K562 (cell line): Measurements from ENCODE around the gene PHLDA3. TPM values are rescaled to one million over a fixed set of nuclear protein-coding genes. Genes with fewer than 3 reads are reported as not detected.
A peak's percentile ranks its signal among the peaks of the same experiment; 100 is the strongest.

Experiments used
- ATAC-seq: fragments of 200-7000 bp; cut with Tn5 transposase; 3 replicates; pipeline ENCODE4 v1.9.1; 2020; ENCODE audit warnings: moderate library complexity
- BruUV-seq: library from RNA; stranded (reverse); fragments of 400-500 nt; replicated peaks from 2 replicates; lab custom pipeline; 2021; lab: Mats Ljungman, UMichigan
- CTCF ChIA-PET: fragments of 300-600 bp; formaldehyde crosslinking; extraction: SDS; loops from one replicate; lab custom pipeline; 2021; ENCODE audit warnings: low intra/inter-chr PET ratio; lab: Yijun Ruan, JAX
- POLR2A ChIA-PET: fragments of 300-600, 350-650 bp; sonication (Branson Sonifier 250); formaldehyde crosslinking; extraction: SDS; loops from one replicate; lab custom pipeline; 2021; ENCODE audit warnings: antibody characterized with exemption, inconsistent platforms; lab: Yijun Ruan, JAX
- DNase-seq, 4 experiments: peaks; one replicate each; pipeline versions ENCODE4 v3.0.0 to v3.0.0-alpha.2; 2011 to 2018; ENCODE audit warnings: low spot score in 3 of 4, mixed read lengths in 3 of 4; ENCODE audit errors: extremely low read depth in 1 of 4
- FAIRE-seq: peaks from 2 replicates; lab custom pipeline; 2011; peaks lifted over from hg19 to GRCh38; lab: Jason Lieb, UNC
- H2AFZ ChIP-seq: 2 replicates; pipeline ENCODE4 v1.6.0; 2011; ENCODE audit warnings: low read depth, low read length, control low read depth, inconsistent platforms
- H3K27ac ChIP-seq: fragments of 200-600 bp; 3 replicates; pipeline ENCODE4 v1.8.0; 2011; ENCODE audit warnings: low read depth, mild to moderate bottlenecking, control low read depth, inconsistent platforms, low read length, moderate library complexity, mixed read lengths; ENCODE audit errors: extremely low read depth
- H3K27me3 ChIP-seq, 2 experiments: fragments of 300-600 bp in 1 of 2; 2 replicates in 1 of 2; 3 replicates in 1 of 2; pipeline versions ENCODE4 v1.6.0 to v1.8.0; 2011; ENCODE audit warnings: inconsistent platforms in 2 of 2, low read length in 2 of 2, mild to moderate bottlenecking in 1 of 2, mixed read lengths in 1 of 2, moderate library complexity in 1 of 2; ENCODE audit not compliant: control insufficient read depth in 2 of 2, insufficient read depth in 2 of 2
- H3K36me3 ChIP-seq: fragments of 300-600 bp; 3 replicates; pipeline ENCODE4 v1.8.0; 2011; ENCODE audit warnings: mild to moderate bottlenecking, low read length, inconsistent platforms; ENCODE audit not compliant: control insufficient read depth, insufficient read depth
- H3K4me1 ChIP-seq, 2 experiments: fragments of 200-600 bp in 1 of 2; replicated peaks in 1 of 2; 2 replicates in 1 of 2; 3 replicates in 1 of 2; pipeline versions ENCODE4 v1.5.1 to v1.8.0; 2011; ENCODE audit warnings: inconsistent platforms in 2 of 2, low read length in 2 of 2, mild to moderate bottlenecking in 1 of 2, mixed read lengths in 1 of 2, moderate library complexity in 1 of 2; ENCODE audit not compliant: control insufficient read depth in 2 of 2, insufficient read depth in 2 of 2
- H3K4me2 ChIP-seq: 2 replicates; pipeline ENCODE4 v1.6.1; 2011; ENCODE audit warnings: low read length, control low read depth, inconsistent platforms, mixed read lengths; ENCODE audit not compliant: insufficient read depth
- H3K4me3 ChIP-seq: fragments of 200-600 bp; sonication (generic), shearing (Covaris generic); 2 replicates; pipeline ENCODE4 v1.5.1; 2016; ENCODE audit warnings: control low read depth, inconsistent platforms
- H3K79me2 ChIP-seq: fragments of 200-600 bp; 3 replicates; pipeline ENCODE4 v1.8.0; 2011; ENCODE audit warnings: low read length, inconsistent platforms; ENCODE audit not compliant: control insufficient read depth, insufficient read depth
- H3K9ac ChIP-seq, 2 experiments: 2 replicates each; pipeline versions ENCODE4 v1.6.0 to v1.6.1; 2011; ENCODE audit warnings: low read depth in 2 of 2, low read length in 2 of 2, control low read depth in 1 of 2, inconsistent platforms in 1 of 2, mild to moderate bottlenecking in 1 of 2, mixed read lengths in 1 of 2; ENCODE audit not compliant: insufficient read depth in 1 of 2
- H3K9me1 ChIP-seq: one replicate; pipeline ENCODE4 v1.6.0; 2011; ENCODE audit warnings: inconsistent platforms, mild to moderate bottlenecking, low read length, moderate library complexity; ENCODE audit not compliant: control insufficient read depth, insufficient read depth
- H3K9me3 ChIP-seq: replicated peaks from 2 replicates; pipeline ENCODE4 v1.5.1; 2011; ENCODE audit warnings: low read depth, low read length, inconsistent platforms; ENCODE audit not compliant: control insufficient read depth, insufficient read depth
- H4K20me1 ChIP-seq: replicated peaks from 2 replicates; pipeline ENCODE4 v1.6.1; 2011; ENCODE audit warnings: low read length, inconsistent platforms, mixed read lengths; ENCODE audit not compliant: control insufficient read depth, insufficient read depth
- HOXB6 ChIP-seq: fragments of 250-450 bp; sonication (Bioruptor Pico); IDR thresholded peaks from 2 replicates; pipeline ENCODE4 v1.5.1; 2022; ENCODE audit warnings: mild to moderate bottlenecking, borderline replicate concordance
- MCM7 ChIP-seq, 2 experiments: fragments of 450-650 bp; IDR thresholded peaks; 2 replicates each; pipeline ENCODE4 v1.6.1; 2016 to 2018
- NBN ChIP-seq: fragments of 450-650 bp; IDR thresholded peaks from 2 replicates; pipeline ENCODE4 v1.6.1; 2016; ENCODE audit warnings: low read depth, mild to moderate bottlenecking
- NFATC3 ChIP-seq: fragments of 450-650 bp; IDR thresholded peaks from 2 replicates; pipeline ENCODE4 v1.6.1; 2017; ENCODE audit warnings: mild to moderate bottlenecking
- RB1 ChIP-seq: fragments of 450-650 bp; IDR thresholded peaks from 2 replicates; pipeline ENCODE4 v1.6.1; 2017; ENCODE audit warnings: low read depth, mild to moderate bottlenecking
- SMAD2 ChIP-seq: fragments of 150-350 bp; IDR thresholded peaks from 2 replicates; pipeline ENCODE4 v1.6.1; 2014; ENCODE audit warnings: low read depth, mild to moderate bottlenecking, low read length
- TCF7 ChIP-seq: sonication (generic); IDR thresholded peaks from 2 replicates; pipeline ENCODE4 v1.6.1; 2016; ENCODE audit warnings: antibody characterized with exemption, borderline replicate concordance
- ZNF239 ChIP-seq: fragments of 250-450 bp; sonication (Bioruptor Pico); IDR thresholded peaks from 2 replicates; pipeline ENCODE4 v1.4.0; 2020; ENCODE audit warnings: mild to moderate bottlenecking
- WGBS: fragments of 100-300 bp; shearing (Covaris generic); methylation state at CpG from one replicate; pipeline ENCODE4 v1.1.6; 2016; ENCODE audit warnings: low coverage, mixed read lengths; ENCODE audit not compliant: insufficient coverage; ENCODE audit errors: missing lambda C conversion rate; 5-methylcytosine and 5-hydroxymethylcytosine counted together
- in situ Hi-C: fragments of 300-500 bp; cut with MboI; formaldehyde crosslinking; loops from 4 replicates; pipeline ENCODE4 v1.15.0; 2018; ENCODE audit warnings: inconsistent platforms, mixed read lengths
- intact Hi-C: fragments of 100-400 bp; cut with micrococcal nuclease; formaldehyde crosslinking; loops from 2 replicates; pipeline ENCODE4 v1.14.2; 2022
- polyA plus RNA-seq, 8 experiments: library from polyadenylated mRNA; depleted of rRNA in 4 of 8; stranded (reverse) in 5 of 8; unstranded in 3 of 8; fragments of >200 nt; fragmentation: Nextera tagmentation in 2 of 8; fragmentation: Illumina TruSeq in 1 of 8; extraction: Ambion mirVana in 2 of 8; extraction: Trizol in 1 of 8; gene quantifications; 2 replicates each; pipeline versions ENCODE4 v1.2.1 to v1.2.3, GENCODE V29; 2011 to 2014; ENCODE audit warnings: inconsistent platforms in 1 of 8, missing spikeins in 1 of 8
- total RNA-seq, 7 experiments: library from RNA; depleted of rRNA in 6 of 7; stranded (reverse); fragments of >200 nt in 6 of 7; fragmentation: Illumina TruSeq in 2 of 7; extraction: Trizol in 2 of 7; gene quantifications; 2 replicates each; pipeline versions ENCODE4 v1.2.1 to v1.2.3, GENCODE V29; 2011 to 2021; ENCODE audit warnings: low replicate concordance in 1 of 7
- TF ChIP-seq, protein P1 (sequence below), 3 experiments: fragments of 200-800 bp in 1 of 3; fragments of 250-450 bp in 1 of 3; fragments of 450-650 bp in 1 of 3; sonication (Bioruptor Pico) in 1 of 3; sonication (Bioruptor generic) in 1 of 3; formaldehyde crosslinking in 1 of 3; IDR thresholded peaks; 2 replicates each; pipeline versions ENCODE4 v1.6.1 to v1.8.0; 2016 to 2022; ENCODE audit warnings: mild to moderate bottlenecking in 2 of 3, missing genetic modification characterization in 2 of 3, missing compliant biosample characterization in 1 of 3, moderate library complexity in 1 of 3

The PHLDA3 gene
- total and polyA plus RNA-seq, 9 of the 15 experiments (the other 6 are each of a cell fraction or from before 2014, with no cell fraction given): 0.11 to 0.27 TPM; not detected in 7

DNA sequence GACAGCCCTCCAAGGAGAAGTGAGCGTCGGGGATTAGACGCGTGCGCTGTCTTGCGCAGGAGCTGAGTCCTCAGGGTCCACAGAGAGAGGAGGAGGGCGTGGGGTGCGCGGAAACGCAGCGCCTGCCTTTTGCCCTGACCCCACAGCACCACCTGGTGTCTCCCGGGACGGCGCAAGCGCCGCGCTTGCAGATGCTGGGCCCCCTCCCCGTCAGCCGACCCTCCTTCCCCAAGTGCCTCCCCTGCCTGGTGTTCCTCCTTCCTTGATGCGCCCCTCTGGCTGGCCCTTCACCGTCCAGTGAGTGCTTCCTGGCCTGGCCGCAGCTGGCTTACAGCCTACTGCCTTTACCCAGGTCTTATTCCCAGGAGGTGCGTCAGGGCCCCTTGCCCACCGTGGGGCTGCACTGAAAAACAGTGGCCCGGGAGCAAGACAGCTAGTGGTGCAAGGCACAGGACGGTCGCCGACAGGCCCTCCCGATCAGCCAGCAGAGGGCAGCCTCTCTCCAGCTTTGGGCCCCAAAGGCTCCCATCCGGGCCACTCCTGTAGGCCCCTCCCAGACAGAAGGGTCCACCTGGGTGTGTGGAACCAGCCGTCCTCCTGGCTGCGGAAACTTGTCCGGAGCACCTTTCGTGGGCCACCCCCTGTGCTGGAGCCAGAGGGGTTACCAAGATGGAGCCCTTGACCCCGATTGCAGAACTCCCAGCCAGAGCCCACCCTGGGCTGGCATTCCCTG lies 12.9 kb upstream of the PHLDA3 start:
- ChIA-PET CTCF (interaction anchor here (0.6 to 7.7 kb wide), 12 partner anchors 23 to 1740 kb away, joined by 3 to 166 read pairs (median 5); partner anchors contain the start of gene CSRP1), POLR2A (interaction anchor here (0.5 to 3.0 kb wide), 15 partner anchors 9 to 360 kb away, joined by 3 to 8 read pairs (median 3); no protein-coding TSS in a partner anchor)
- Histone ChIP-seq H3K9ac (peak overlapping the region in 1 of 2 experiments; percentile 61; a peak in 1 of 4 replicates), H3K4me3 (no peak overlapping the region), H3K27ac (no peak overlapping the region), H3K27me3 (peaks cover 0 to 4% of the 10 kb centered on the region in 2 experiments; a peak in 1 of 5 replicates), H3K4me2 (peak overlapping the region; percentile 47), H3K36me3 (no peaks in the 10 kb centered on the region), H3K4me1 (peaks cover 20 to 25% of the 10 kb centered on the region in 2 experiments), H4K20me1 (no peaks in the 10 kb centered on the region; the same call in none of the 2 replicates), H3K9me1 (peaks cover 4% of the 10 kb centered on the region), H2AFZ (peak overlapping the region; percentile 60), H3K79me2 (no peaks in the 10 kb centered on the region), H3K9me3 (no peaks in the 10 kb centered on the region)
- intact Hi-C loops (loop anchor here (1.0 to 5.0 kb wide), 4 partner anchors 31 to 310 kb away; no protein-coding TSS in a partner anchor), in situ Hi-C loops (no loop called here)
- 6% methylated on average over 33 of the region's 35 CpGs for WGBS
- BruUV-seq: no TSS peak
- FAIRE-seq: peak; percentile 85
- peak; percentile 92 to 93 (median 92) for DNase-seq
- ATAC-seq: peak; percentile 91
- TF ChIP-seq MCM7 (IDR thresholded peaks at IDR 0.05): no peak
- peak; percentile 48; the same call in 1 of the 2 replicates for TF ChIP-seq RB1
- TF ChIP-seq, protein P1, sequence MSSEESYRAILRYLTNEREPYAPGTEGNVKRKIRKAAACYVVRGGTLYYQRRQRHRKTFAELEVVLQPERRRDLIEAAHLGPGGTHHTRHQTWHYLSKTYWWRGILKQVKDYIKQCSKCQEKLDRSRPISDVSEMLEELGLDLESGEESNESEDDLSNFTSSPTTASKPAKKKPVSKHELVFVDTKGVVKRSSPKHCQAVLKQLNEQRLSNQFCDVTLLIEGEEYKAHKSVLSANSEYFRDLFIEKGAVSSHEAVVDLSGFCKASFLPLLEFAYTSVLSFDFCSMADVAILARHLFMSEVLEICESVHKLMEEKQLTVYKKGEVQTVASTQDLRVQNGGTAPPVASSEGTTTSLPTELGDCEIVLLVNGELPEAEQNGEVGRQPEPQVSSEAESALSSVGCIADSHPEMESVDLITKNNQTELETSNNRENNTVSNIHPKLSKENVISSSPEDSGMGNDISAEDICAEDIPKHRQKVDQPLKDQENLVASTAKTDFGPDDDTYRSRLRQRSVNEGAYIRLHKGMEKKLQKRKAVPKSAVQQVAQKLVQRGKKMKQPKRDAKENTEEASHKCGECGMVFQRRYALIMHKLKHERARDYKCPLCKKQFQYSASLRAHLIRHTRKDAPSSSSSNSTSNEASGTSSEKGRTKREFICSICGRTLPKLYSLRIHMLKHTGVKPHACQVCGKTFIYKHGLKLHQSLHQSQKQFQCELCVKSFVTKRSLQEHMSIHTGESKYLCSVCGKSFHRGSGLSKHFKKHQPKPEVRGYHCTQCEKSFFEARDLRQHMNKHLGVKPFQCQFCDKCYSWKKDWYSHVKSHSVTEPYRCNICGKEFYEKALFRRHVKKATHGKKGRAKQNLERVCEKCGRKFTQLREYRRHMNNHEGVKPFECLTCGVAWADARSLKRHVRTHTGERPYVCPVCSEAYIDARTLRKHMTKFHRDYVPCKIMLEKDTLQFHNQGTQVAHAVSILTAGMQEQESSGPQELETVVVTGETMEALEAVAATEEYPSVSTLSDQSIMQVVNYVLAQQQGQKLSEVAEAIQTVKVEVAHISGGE (CRISPR knock-in tag; IDR thresholded peaks at IDR 0.05): no peak; a peak in 1 of 6 replicates
- TF ChIP-seq ZNF239 (CRISPR knock-in tag): no peak
- TF ChIP-seq TCF7: no peak
- no peak for TF ChIP-seq NFATC3
- TF ChIP-seq NBN: peak; percentile 80; the same call in 1 of the 2 replicates
- TF ChIP-seq HOXB6 (CRISPR knock-in tag): peak; percentile 21; the same call in 1 of the 2 replicates
- no peak for TF ChIP-seq SMAD2
